SW480 (cell line): Measurements from ENCODE around the gene TMUB2.
A peak's percentile ranks its signal among the peaks of the same experiment; 100 is the strongest.
"Not testable (repeated sequence)": the region's sequence is repeated elsewhere in the genome, so short reads cannot be mapped to it uniquely, and the experiment has no call there.

Experiments used
- DNase-seq: peaks from one replicate; pipeline ENCODE4 v3.0.0-alpha.2; 2016; ENCODE audit warnings: low spot score

The TMUB2 gene

GRCh38 chr17:44219108-44219615 lies 32.4 kb downstream of the TMUB2 start:
- DNase-seq: peak; percentile 67

- peak; percentile 70 for DNase-seq
Measured at GRCh38 chr17:44219616-44220212, 32.9 kb downstream of the TMUB2 start, which contains the start of gene UBTF. Gene UBTF (minus strand): TSS chr17:44219675. CDS start chr17:44218229, 1,446 bp downstream.

- DNase-seq: peak; percentile 32
Measured at GRCh38 chr17:44220213-44221083, 33.7 kb downstream of the TMUB2 start.

- peak; percentile 78 for DNase-seq
Measured at GRCh38 chr17:44221084-44221861, 34.5 kb downstream of the TMUB2 start.

GRCh38 chr17:44221862-44222111 lies 35.0 kb downstream of the TMUB2 start:
- DNase-seq: no peak

GRCh38 chr17:44222112-44222869 lies 35.5 kb downstream of the TMUB2 start:
- peak; percentile 83 for DNase-seq

- DNase-seq: no peak
Measured at GRCh38 chr17:44223541-44224071, 36.8 kb downstream of the TMUB2 start.

GRCh38 chr17:44229090-44229489 lies 42.3 kb downstream of the TMUB2 start:
- no peak for DNase-seq

- DNase-seq: no peak
Measured at GRCh38 chr17:44230140-44230539, 43.4 kb downstream of the TMUB2 start.

- no peak for DNase-seq
Measured at GRCh38 chr17:44232061-44232460, 45.3 kb downstream of the TMUB2 start.

GRCh38 chr17:44233582-44233981 lies 46.8 kb downstream of the TMUB2 start:
- no peak for DNase-seq

GRCh38 chr17:44235583-44235936 lies 48.8 kb downstream of the TMUB2 start:
- peak; percentile 35 for DNase-seq

GRCh38 chr17:44236444-44236991 lies 49.7 kb downstream of the TMUB2 start:
- no peak for DNase-seq

GRCh38 chr17:44237886-44238285 lies 51.1 kb downstream of the TMUB2 start:
- DNase-seq: not testable (repeated sequence)

GRCh38 chr17:44241106-44241624 lies 54.4 kb downstream of the TMUB2 start:
- DNase-seq: peak; percentile 42
